K562 (cell line): ENCODE measurements around the gene COL4A1. TPM values are rescaled to one million over a fixed set of nuclear protein-coding genes. Genes with fewer than 3 reads are reported as not detected.

Experiments
- ATAC-seq: fragments of 200-7000 bp; cut with Tn5 transposase; 3 replicates; pipeline ENCODE4 v1.9.1; 2020; ENCODE audit warnings: moderate library complexity
- BruUV-seq: library from RNA; stranded (reverse); fragments of 400-500 nt; replicated peaks from 2 replicates; lab custom pipeline; 2021; lab: Mats Ljungman, UMichigan
- CTCF ChIA-PET: fragments of 300-600 bp; formaldehyde crosslinking; extraction: SDS; loops from one replicate; lab custom pipeline; 2021; ENCODE audit warnings: low intra/inter-chr PET ratio; lab: Yijun Ruan, JAX
- POLR2A ChIA-PET: fragments of 300-600, 350-650 bp; sonication (Branson Sonifier 250); formaldehyde crosslinking; extraction: SDS; loops from one replicate; lab custom pipeline; 2021; ENCODE audit warnings: antibody characterized with exemption, inconsistent platforms; lab: Yijun Ruan, JAX
- DNase-seq, 4 experiments: peaks; one replicate each; pipeline versions ENCODE4 v3.0.0 to v3.0.0-alpha.2; 2011 to 2018; ENCODE audit warnings: low spot score in 3 of 4, mixed read lengths in 3 of 4; ENCODE audit errors: extremely low read depth in 1 of 4
- FAIRE-seq: peaks from 2 replicates; lab custom pipeline; 2011; peaks lifted over from hg19 to GRCh38; lab: Jason Lieb, UNC
- H2AFZ ChIP-seq: 2 replicates; pipeline ENCODE4 v1.6.0; 2011; ENCODE audit warnings: low read depth, low read length, control low read depth, inconsistent platforms
- H3K27ac ChIP-seq: fragments of 200-600 bp; 3 replicates; pipeline ENCODE4 v1.8.0; 2011; ENCODE audit warnings: low read depth, mild to moderate bottlenecking, control low read depth, inconsistent platforms, low read length, moderate library complexity, mixed read lengths; ENCODE audit errors: extremely low read depth
- H3K27me3 ChIP-seq, 2 experiments: fragments of 300-600 bp in 1 of 2; 2 replicates in 1 of 2; 3 replicates in 1 of 2; pipeline versions ENCODE4 v1.6.0 to v1.8.0; 2011; ENCODE audit warnings: inconsistent platforms in 2 of 2, low read length in 2 of 2, mild to moderate bottlenecking in 1 of 2, mixed read lengths in 1 of 2, moderate library complexity in 1 of 2; ENCODE audit not compliant: control insufficient read depth in 2 of 2, insufficient read depth in 2 of 2
- H3K36me3 ChIP-seq: fragments of 300-600 bp; 3 replicates; pipeline ENCODE4 v1.8.0; 2011; ENCODE audit warnings: mild to moderate bottlenecking, low read length, inconsistent platforms; ENCODE audit not compliant: control insufficient read depth, insufficient read depth
- H3K4me1 ChIP-seq, 2 experiments: fragments of 200-600 bp in 1 of 2; replicated peaks in 1 of 2; 2 replicates in 1 of 2; 3 replicates in 1 of 2; pipeline versions ENCODE4 v1.5.1 to v1.8.0; 2011; ENCODE audit warnings: inconsistent platforms in 2 of 2, low read length in 2 of 2, mild to moderate bottlenecking in 1 of 2, mixed read lengths in 1 of 2, moderate library complexity in 1 of 2; ENCODE audit not compliant: control insufficient read depth in 2 of 2, insufficient read depth in 2 of 2
- H3K4me2 ChIP-seq: 2 replicates; pipeline ENCODE4 v1.6.1; 2011; ENCODE audit warnings: low read length, control low read depth, inconsistent platforms, mixed read lengths; ENCODE audit not compliant: insufficient read depth
- H3K4me3 ChIP-seq: fragments of 200-600 bp; sonication (generic), shearing (Covaris generic); 2 replicates; pipeline ENCODE4 v1.5.1; 2016; ENCODE audit warnings: control low read depth, inconsistent platforms
- H3K79me2 ChIP-seq: fragments of 200-600 bp; 3 replicates; pipeline ENCODE4 v1.8.0; 2011; ENCODE audit warnings: low read length, inconsistent platforms; ENCODE audit not compliant: control insufficient read depth, insufficient read depth
- H3K9ac ChIP-seq, 2 experiments: 2 replicates each; pipeline versions ENCODE4 v1.6.0 to v1.6.1; 2011; ENCODE audit warnings: low read depth in 2 of 2, low read length in 2 of 2, control low read depth in 1 of 2, inconsistent platforms in 1 of 2, mild to moderate bottlenecking in 1 of 2, mixed read lengths in 1 of 2; ENCODE audit not compliant: insufficient read depth in 1 of 2
- H3K9me1 ChIP-seq: one replicate; pipeline ENCODE4 v1.6.0; 2011; ENCODE audit warnings: inconsistent platforms, mild to moderate bottlenecking, low read length, moderate library complexity; ENCODE audit not compliant: control insufficient read depth, insufficient read depth
- H3K9me3 ChIP-seq: replicated peaks from 2 replicates; pipeline ENCODE4 v1.5.1; 2011; ENCODE audit warnings: low read depth, low read length, inconsistent platforms; ENCODE audit not compliant: control insufficient read depth, insufficient read depth
- H4K20me1 ChIP-seq: replicated peaks from 2 replicates; pipeline ENCODE4 v1.6.1; 2011; ENCODE audit warnings: low read length, inconsistent platforms, mixed read lengths; ENCODE audit not compliant: control insufficient read depth, insufficient read depth
- CREBBP ChIP-seq: IDR thresholded peaks from one replicate; pipeline ENCODE4 v1.6.1; 2012; ENCODE audit warnings: low read depth, mild to moderate bottlenecking, control low read depth, inconsistent platforms, low read length
- HES1 ChIP-seq: fragments of 450-650 bp; IDR thresholded peaks from 2 replicates; pipeline ENCODE4 v1.6.1; 2016; ENCODE audit warnings: low read depth, mild to moderate bottlenecking, moderate library complexity
- NELFE ChIP-seq: IDR thresholded peaks from 2 replicates; pipeline ENCODE4 v1.6.1; 2011; ENCODE audit warnings: mild to moderate bottlenecking; ENCODE audit not compliant: insufficient read depth, insufficient read length
- PHTF2 ChIP-seq: fragments of 250-450 bp; sonication (Bioruptor Pico); IDR thresholded peaks from 2 replicates; pipeline ENCODE4 v1.5.0; 2021; ENCODE audit warnings: mild to moderate bottlenecking
- POLR2AphosphoS5 ChIP-seq: IDR thresholded peaks from 2 replicates; pipeline ENCODE4 v1.6.1; 2011; ENCODE audit warnings: mild to moderate bottlenecking, low read depth, low read length, moderate library complexity; ENCODE audit not compliant: control insufficient read depth, insufficient read depth
- SETDB1 ChIP-seq: IDR thresholded peaks from one replicate; pipeline ENCODE4 v1.6.1; 2012; ENCODE audit warnings: low read length, control low read depth, inconsistent platforms
- SIX5 ChIP-seq, 2 experiments: IDR thresholded peaks; 2 replicates each; pipeline ENCODE4 v1.6.1; 2011; ENCODE audit warnings: low read length in 2 of 2, borderline replicate concordance in 1 of 2, low read depth in 1 of 2, mild to moderate bottlenecking in 1 of 2, moderate library complexity in 1 of 2; ENCODE audit not compliant: insufficient read depth in 1 of 2
- XRCC5 ChIP-seq: fragments of 200-400 bp; formaldehyde crosslinking; IDR thresholded peaks from 2 replicates; pipeline ENCODE4 v1.6.1; 2017; ENCODE audit warnings: low read depth, mild to moderate bottlenecking, low read length
- YY1 ChIP-seq, 3 experiments: IDR thresholded peaks; 2 replicates each; pipeline ENCODE4 v1.6.1; 2011; ENCODE audit warnings: low read length in 2 of 3, mild to moderate bottlenecking in 2 of 3, moderate library complexity in 2 of 3, borderline replicate concordance in 1 of 3, control low read depth in 1 of 3, low read depth in 1 of 3; ENCODE audit not compliant: insufficient read depth in 3 of 3, insufficient replicate concordance in 2 of 3, control insufficient read depth in 1 of 3, insufficient read length in 1 of 3; ENCODE audit errors: extremely low read depth in 1 of 3
- ZC3H11A ChIP-seq: IDR thresholded peaks from 2 replicates; pipeline ENCODE4 v1.6.1; 2012; ENCODE audit warnings: low read depth, low read length, improper control_type of control experiment
- ZFP36 ChIP-seq: fragments of 150-350 bp; IDR thresholded peaks from 2 replicates; pipeline ENCODE4 v1.6.1; 2018; ENCODE audit warnings: low read length, low read depth; ENCODE audit not compliant: partially characterized antibody
- ZZZ3 ChIP-seq: fragments of 450-650 bp; IDR thresholded peaks from 2 replicates; pipeline ENCODE4 v1.6.1; 2016; ENCODE audit warnings: antibody characterized with exemption, mild to moderate bottlenecking, moderate library complexity
- WGBS: fragments of 100-300 bp; shearing (Covaris generic); methylation state at CpG from one replicate; pipeline ENCODE4 v1.1.6; 2016; ENCODE audit warnings: low coverage, mixed read lengths; ENCODE audit not compliant: insufficient coverage; ENCODE audit errors: missing lambda C conversion rate; 5-methylcytosine and 5-hydroxymethylcytosine counted together
- in situ Hi-C: fragments of 300-500 bp; cut with MboI; formaldehyde crosslinking; loops from 4 replicates; pipeline ENCODE4 v1.15.0; 2018; ENCODE audit warnings: inconsistent platforms, mixed read lengths
- intact Hi-C: fragments of 100-400 bp; cut with micrococcal nuclease; formaldehyde crosslinking; loops from 2 replicates; pipeline ENCODE4 v1.14.2; 2022
- polyA plus RNA-seq, 8 experiments: library from polyadenylated mRNA; depleted of rRNA in 4 of 8; stranded (reverse) in 5 of 8; unstranded in 3 of 8; fragments of >200 nt; fragmentation: Nextera tagmentation in 2 of 8; fragmentation: Illumina TruSeq in 1 of 8; extraction: Ambion mirVana in 2 of 8; extraction: Trizol in 1 of 8; gene quantifications; 2 replicates each; pipeline versions ENCODE4 v1.2.1 to v1.2.3, GENCODE V29; 2011 to 2014; ENCODE audit warnings: inconsistent platforms in 1 of 8, missing spikeins in 1 of 8
- total RNA-seq, 7 experiments: library from RNA; depleted of rRNA in 6 of 7; stranded (reverse); fragments of >200 nt in 6 of 7; fragmentation: Illumina TruSeq in 2 of 7; extraction: Trizol in 2 of 7; gene quantifications; 2 replicates each; pipeline versions ENCODE4 v1.2.1 to v1.2.3, GENCODE V29; 2011 to 2021; ENCODE audit warnings: low replicate concordance in 1 of 7
- TF ChIP-seq, protein P1 (sequence below): fragments of 250-450 bp; sonication (Bioruptor Pico); IDR thresholded peaks from 2 replicates; pipeline ENCODE4 v1.5.0; 2020; ENCODE audit warnings: mild to moderate bottlenecking
- TF ChIP-seq, protein P2 (sequence below): sonication (generic); formaldehyde crosslinking; IDR thresholded peaks from 2 replicates; pipeline ENCODE4 v1.9.0; 2022; ENCODE audit warnings: mild to moderate bottlenecking, missing genetic modification reagents
- TF ChIP-seq, protein P3 (sequence below): sonication (generic); formaldehyde crosslinking; IDR thresholded peaks from 2 replicates; pipeline ENCODE4 v1.8.1; 2022; ENCODE audit warnings: missing genetic modification reagents
- TF ChIP-seq, protein P4 (sequence below): sonication (generic); formaldehyde crosslinking; IDR thresholded peaks from 2 replicates; pipeline ENCODE4 v1.5.0; 2020; ENCODE audit warnings: missing genetic modification reagents

The COL4A1 gene
- total and polyA plus RNA-seq, 9 of the 15 experiments (the other 6 are each of a cell fraction or from before 2014, with no cell fraction given), result 0.35 TPM; not detected in 8

- Histone ChIP-seq H2AFZ (no peak overlapping the region), H4K20me1 (no peaks in the 10 kb centered on the region), H3K9ac (no peak overlapping the region), H3K4me3 (no peak overlapping the region), H3K9me3 (no peaks in the 10 kb centered on the region), H3K9me1 (no peaks in the 10 kb centered on the region), H3K4me2 (no peak overlapping the region), H3K79me2 (no peaks in the 10 kb centered on the region), H3K36me3 (no peaks in the 10 kb centered on the region), H3K4me1 (no peaks in the 10 kb centered on the region), H3K27ac (no peak overlapping the region), H3K27me3 (peaks cover 0 to 29% of the 10 kb centered on the region in 2 experiments; a peak in 3 of 5 replicates)
- in situ Hi-C loops (no loop called here), intact Hi-C loops (no loop called here)
- no peak for FAIRE-seq
- no peak for ATAC-seq
- WGBS, result under 1% methylated on average over 11 of the region's 12 CpGs
- ChIA-PET POLR2A (interaction anchor here (0.7 kb wide), 1 partner anchor 176 kb away, joined by 4 read pairs; no protein-coding TSS in a partner anchor), CTCF (no interaction called here)
- DNase-seq, result no peak
- BruUV-seq, result no TSS peak
- no peak for TF ChIP-seq POLR2AphosphoS5
- TF ChIP-seq ZZZ3, result no peak
- TF ChIP-seq, protein P1, sequence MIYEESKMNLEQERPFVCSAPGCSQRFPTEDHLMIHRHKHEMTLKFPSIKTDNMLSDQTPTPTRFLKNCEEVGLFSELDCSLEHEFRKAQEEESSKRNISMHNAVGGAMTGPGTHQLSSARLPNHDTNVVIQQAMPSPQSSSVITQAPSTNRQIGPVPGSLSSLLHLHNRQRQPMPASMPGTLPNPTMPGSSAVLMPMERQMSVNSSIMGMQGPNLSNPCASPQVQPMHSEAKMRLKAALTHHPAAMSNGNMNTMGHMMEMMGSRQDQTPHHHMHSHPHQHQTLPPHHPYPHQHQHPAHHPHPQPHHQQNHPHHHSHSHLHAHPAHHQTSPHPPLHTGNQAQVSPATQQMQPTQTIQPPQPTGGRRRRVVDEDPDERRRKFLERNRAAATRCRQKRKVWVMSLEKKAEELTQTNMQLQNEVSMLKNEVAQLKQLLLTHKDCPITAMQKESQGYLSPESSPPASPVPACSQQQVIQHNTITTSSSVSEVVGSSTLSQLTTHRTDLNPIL, result no peak
- TF ChIP-seq ZFP36, result no peak
- TF ChIP-seq, protein P2, sequence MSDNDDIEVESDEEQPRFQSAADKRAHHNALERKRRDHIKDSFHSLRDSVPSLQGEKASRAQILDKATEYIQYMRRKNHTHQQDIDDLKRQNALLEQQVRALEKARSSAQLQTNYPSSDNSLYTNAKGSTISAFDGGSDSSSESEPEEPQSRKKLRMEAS (CRISPR knock-in tag), result no peak
- TF ChIP-seq PHTF2, result no peak
- no peak for TF ChIP-seq SIX5 (IDR thresholded peaks at IDR 0.05; ENCODE audit: borderline replicate concordance in 1 of 2, insufficient read depth in 1 of 2, low read depth in 1 of 2, low read length in 2 of 2)
- no peak for TF ChIP-seq HES1
- TF ChIP-seq, protein P3, sequence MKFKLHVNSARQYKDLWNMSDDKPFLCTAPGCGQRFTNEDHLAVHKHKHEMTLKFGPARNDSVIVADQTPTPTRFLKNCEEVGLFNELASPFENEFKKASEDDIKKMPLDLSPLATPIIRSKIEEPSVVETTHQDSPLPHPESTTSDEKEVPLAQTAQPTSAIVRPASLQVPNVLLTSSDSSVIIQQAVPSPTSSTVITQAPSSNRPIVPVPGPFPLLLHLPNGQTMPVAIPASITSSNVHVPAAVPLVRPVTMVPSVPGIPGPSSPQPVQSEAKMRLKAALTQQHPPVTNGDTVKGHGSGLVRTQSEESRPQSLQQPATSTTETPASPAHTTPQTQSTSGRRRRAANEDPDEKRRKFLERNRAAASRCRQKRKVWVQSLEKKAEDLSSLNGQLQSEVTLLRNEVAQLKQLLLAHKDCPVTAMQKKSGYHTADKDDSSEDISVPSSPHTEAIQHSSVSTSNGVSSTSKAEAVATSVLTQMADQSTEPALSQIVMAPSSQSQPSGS, result no peak
- no peak for TF ChIP-seq YY1 (IDR thresholded peaks at IDR 0.05; ENCODE audit: borderline replicate concordance in 1 of 3, control insufficient read depth in 1 of 3, extremely low read depth in 1 of 3, insufficient read depth in 3 of 3, insufficient read length in 1 of 3, insufficient replicate concordance in 2 of 3, low read depth in 1 of 3, low read length in 2 of 3)
- TF ChIP-seq NELFE, result no peak
- TF ChIP-seq SETDB1, result no peak
- TF ChIP-seq, protein P4, sequence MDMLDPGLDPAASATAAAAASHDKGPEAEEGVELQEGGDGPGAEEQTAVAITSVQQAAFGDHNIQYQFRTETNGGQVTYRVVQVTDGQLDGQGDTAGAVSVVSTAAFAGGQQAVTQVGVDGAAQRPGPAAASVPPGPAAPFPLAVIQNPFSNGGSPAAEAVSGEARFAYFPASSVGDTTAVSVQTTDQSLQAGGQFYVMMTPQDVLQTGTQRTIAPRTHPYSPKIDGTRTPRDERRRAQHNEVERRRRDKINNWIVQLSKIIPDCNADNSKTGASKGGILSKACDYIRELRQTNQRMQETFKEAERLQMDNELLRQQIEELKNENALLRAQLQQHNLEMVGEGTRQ, result no peak
- TF ChIP-seq CREBBP, result no peak
- no peak for TF ChIP-seq ZC3H11A
- TF ChIP-seq XRCC5, result no peak
Measured at GRCh38 chr13:110326263-110326904, 19.4 kb upstream of the COL4A1 start.
